ENCODE data around the gene OR6S1. TPM values are rescaled to one million over a fixed set of nuclear protein-coding genes. Genes with fewer than 3 reads are reported as not detected.

OR6S1 gene
- total and polyA plus RNA-seq, 10 of the 15 experiments (the other 5 are each of a cell fraction or from before 2014, with no cell fraction given): 0.22 to 0.67 (median 0.43) TPM; not detected in 4

GRCh38 chr14:20681348-20682126, 40.0 kb upstream of the OR6S1 start (continued):
- TF ChIP-seq BCL3 (IDR thresholded peaks at IDR 0.05; ENCODE audit: borderline replicate concordance, insufficient read depth, low read depth, low read length, poor library complexity, severe bottlenecking) (peak; percentile 20), YY1 (IDR thresholded peaks at IDR 0.05; ENCODE audit: low read depth, low read length) (peak; percentile 77), IRF3 (IDR thresholded peaks at IDR 0.05) (no peak), CTCF (IDR thresholded peaks at IDR 0.05 in 2 of 3, conservative IDR thresholded peaks at IDR 0.05 in 1 of 3; ENCODE audit: control insufficient read depth in 2 of 3, extremely low read depth in 1 of 3, insufficient read depth in 1 of 3, low read depth in 3 of 3, low read length in 3 of 3) (no peak), RAD51 (IDR thresholded peaks at IDR 0.05) (0 out of 2 replicates have a peak, but pooled peaks have one; percentile 33), POLR2AphosphoS5 (IDR thresholded peaks at IDR 0.05; ENCODE audit: low read length) (no peak), ZBED1 (IDR thresholded peaks at IDR 0.05; ENCODE audit: borderline replicate concordance) (no peak), EGR1 (IDR thresholded peaks at IDR 0.05; ENCODE audit: borderline replicate concordance in 1 of 2, low read depth in 2 of 2, low read length in 2 of 2) (peak in 1 of 2 experiments; percentile 78; a peak in 2 of 3 replicates), ZNF207 (IDR thresholded peaks at IDR 0.05; ENCODE audit: borderline replicate concordance) (peak; percentile 75; the same call in 1 of the 2 replicates), KDM1A (IDR thresholded peaks at IDR 0.05; ENCODE audit: borderline replicate concordance) (no peak), RUNX3 (IDR thresholded peaks at IDR 0.05; ENCODE audit: low read length) (peak; percentile 71), SMAD5 (IDR thresholded peaks at IDR 0.05; ENCODE audit: low read depth) (no peak), MYC (IDR thresholded peaks at IDR 0.05; ENCODE audit: insufficient read depth, insufficient read length, insufficient replicate concordance, low read length, severe bottlenecking) (no peak), NFYB (IDR thresholded peaks at IDR 0.05; ENCODE audit: insufficient read depth, low read depth, low read length) (no peak), SKIL (IDR thresholded peaks at IDR 0.05; ENCODE audit: low read depth, poor library complexity, severe bottlenecking) (peak; percentile 91), RELB (IDR thresholded peaks at IDR 0.05; ENCODE audit: low read depth) (peak; percentile 87), MAX (IDR thresholded peaks at IDR 0.05; ENCODE audit: low read depth, low read length) (no peak; the same call in 1 of the 2 replicates), JUND (IDR thresholded peaks at IDR 0.05; ENCODE audit: low read depth, low read length) (no peak), ZNF622 (IDR thresholded peaks at IDR 0.05) (no peak), RBBP5 (conservative IDR thresholded peaks at IDR 0.05) (no peak), RCOR1 (conservative IDR thresholded peaks at IDR 0.05; ENCODE audit: low read depth, low read length) (peak; percentile 71; the same call in 1 of the 2 replicates)

Measured in GM12878 (cell line).